ENCODE data around the gene GRIK5. TPM values are rescaled to one million over a fixed set of nuclear protein-coding genes. Genes with fewer than 3 reads are reported as not detected.

The GRIK5 gene
- total RNA-seq, 1 experiment from 2014 or later = 0.96 TPM

- no peaks in the 10 kb centered on the region for H3K9me2 ChIP-seq (ENCODE audit: insufficient read depth)
- H4K20me1 ChIP-seq (ENCODE audit: insufficient read depth) = no peaks in the 10 kb centered on the region; the same call in 1 of the 2 replicates
- no peak overlapping the region for H2AFZ ChIP-seq
- H3K4me1 ChIP-seq (replicated peaks; ENCODE audit: insufficient read depth) = peaks cover 11% of the 10 kb centered on the region
- no peak for TF ChIP-seq EZH2 (IDR thresholded peaks at IDR 0.05; ENCODE audit: low read depth)
- POLR2A ChIA-PET (ENCODE audit: unreplicated experiment) = no interaction called here
- CTCF ChIA-PET = no interaction called here
- H3K79me2 ChIP-seq (ENCODE audit: low read depth) = no peaks in the 10 kb centered on the region
- no peaks in the 10 kb centered on the region for H3K9me3 ChIP-seq (ENCODE audit: insufficient read depth, low read depth)
- intact Hi-C loops (cut with micrococcal nuclease; ENCODE audit: unreplicated experiment) = loop anchor here (5.0 to 10.0 kb wide), 3 partner anchors 122 to 311 kb away; partner anchors contain the start of gene ZNF574
- H3K36me3 ChIP-seq (ENCODE audit: low read depth) = no peaks in the 10 kb centered on the region
- H3F3A ChIP-seq (ENCODE audit: insufficient read depth, low read depth) = peaks cover 3% of the 10 kb centered on the region; the same call in 1 of the 2 replicates
- no peak overlapping the region for H3K27ac ChIP-seq
- H3K4me2 ChIP-seq = no peak overlapping the region
- no peak overlapping the region for H3K4me3 ChIP-seq
- no peaks in the 10 kb centered on the region for H3K27me3 ChIP-seq (ENCODE audit: insufficient read depth, low read depth)
- no peak for DNase-seq
- BruUV-seq (replicated peaks) = no TSS peak
Measured at GRCh38 chr19:41955521-41955920, 114.5 kb downstream of the GRIK5 start.

- no peaks in the 10 kb centered on the region for H4K20me1 ChIP-seq (ENCODE audit: insufficient read depth)
- H3K4me2 ChIP-seq = no peak overlapping the region
- DNase-seq = peak in 1 of 2 experiments; percentile 76
- ChIA-PET CTCF (no interaction called here), POLR2A (ENCODE audit: unreplicated experiment) (no interaction called here)
- no peaks in the 10 kb centered on the region for H3K9me2 ChIP-seq (ENCODE audit: insufficient read depth)
- BruUV-seq (replicated peaks) = no TSS peak
- intact Hi-C loops (cut with micrococcal nuclease; ENCODE audit: unreplicated experiment) = loop anchor here (1.0 to 10.0 kb wide), 2 partner anchors 78 to 307 kb away; no protein-coding TSS in a partner anchor
- no peak overlapping the region for H3K4me3 ChIP-seq
- H3K27ac ChIP-seq = no peak overlapping the region
- TF ChIP-seq CTCF (conservative IDR thresholded peaks at IDR 0.05) (peak; percentile 97), EZH2 (IDR thresholded peaks at IDR 0.05; ENCODE audit: low read depth) (no peak)
- peaks cover 3% of the 10 kb centered on the region; the same call in 1 of the 2 replicates for H3F3A ChIP-seq (ENCODE audit: insufficient read depth, low read depth)
- no peak overlapping the region for H2AFZ ChIP-seq
- no peaks in the 10 kb centered on the region for H3K9me3 ChIP-seq (ENCODE audit: insufficient read depth, low read depth)
- H3K27me3 ChIP-seq (ENCODE audit: insufficient read depth, low read depth) = no peaks in the 10 kb centered on the region
- H3K79me2 ChIP-seq (ENCODE audit: low read depth) = no peaks in the 10 kb centered on the region
- no peaks in the 10 kb centered on the region for H3K4me1 ChIP-seq (replicated peaks; ENCODE audit: insufficient read depth)
- no peaks in the 10 kb centered on the region for H3K36me3 ChIP-seq (ENCODE audit: low read depth)
Measured at GRCh38 chr19:41951686-41952172, 118.3 kb downstream of the GRIK5 start.

Other genes with a start within 250 kb of the GRIK5 start
- gene LYPD4, start 225.5 kb downstream of the GRIK5 start, total RNA-seq (2021) = not detected in 2 replicates
- gene DMRTC2, start 225.2 kb downstream of the GRIK5 start, total RNA-seq (2021) = not detected in 2 replicates
- 2,593 and 3,356 TPM in 2 replicates for gene RPS19, start 210.0 kb downstream of the GRIK5 start, total RNA-seq (2021)
- 0.33 and 0.59 TPM in 2 replicates for gene CD79A, start 192.9 kb downstream of the GRIK5 start, total RNA-seq (2021)
- gene ARHGEF1, start 187.0 kb downstream of the GRIK5 start, total RNA-seq (2021) = 101 and 109 TPM in 2 replicates
- gene ERFL, start 141.8 kb downstream of the GRIK5 start, total RNA-seq (2021) = 0.65 and 0.98 TPM in 2 replicates
- 110 and 188 TPM in 2 replicates for gene RABAC1, start 110.9 kb downstream of the GRIK5 start, total RNA-seq (2021)
- gene ATP1A3, start 76.0 kb downstream of the GRIK5 start, total RNA-seq (2021) = not detected in 2 replicates
- gene ZNF574, start 6.0 kb upstream of the GRIK5 start, total RNA-seq (2021) = 19.4 and 21.6 TPM in 2 replicates
- 2.9 and 3.5 TPM in 2 replicates for gene POU2F2, start 62.2 kb upstream of the GRIK5 start, total RNA-seq (2021)
- gene DEDD2, start 147.5 kb upstream of the GRIK5 start, total RNA-seq (2021) = 45.6 and 49.6 TPM in 2 replicates
- gene ZNF526, start 150.1 kb upstream of the GRIK5 start, total RNA-seq (2021) = 13.4 and 13.9 TPM in 2 replicates
- 37.4 and 44.6 TPM in 2 replicates for gene GSK3A, start 172.4 kb upstream of the GRIK5 start, total RNA-seq (2021)
- gene ERF, start 184.9 kb upstream of the GRIK5 start, total RNA-seq (2021) = 57.4 and 79.1 TPM in 2 replicates
- gene CIC, start 199.0 kb upstream of the GRIK5 start, total RNA-seq (2021) = 58.1 and 60.7 TPM in 2 replicates
- gene PRR19, start 231.9 kb upstream of the GRIK5 start, total RNA-seq (2021) = 0.85 and 1.1 TPM in 2 replicates
- gene PAFAH1B3, start 232.4 kb upstream of the GRIK5 start, total RNA-seq (2021) = 70.2 and 90.1 TPM in 2 replicates
- gene TMEM145, start 243.1 kb upstream of the GRIK5 start, total RNA-seq (2021) = 1.2 and 1.7 TPM in 2 replicates

All from PC-9 (cell line).